Measurements from ENCODE around the gene TEX29.

TEX29 gene

DNA sequence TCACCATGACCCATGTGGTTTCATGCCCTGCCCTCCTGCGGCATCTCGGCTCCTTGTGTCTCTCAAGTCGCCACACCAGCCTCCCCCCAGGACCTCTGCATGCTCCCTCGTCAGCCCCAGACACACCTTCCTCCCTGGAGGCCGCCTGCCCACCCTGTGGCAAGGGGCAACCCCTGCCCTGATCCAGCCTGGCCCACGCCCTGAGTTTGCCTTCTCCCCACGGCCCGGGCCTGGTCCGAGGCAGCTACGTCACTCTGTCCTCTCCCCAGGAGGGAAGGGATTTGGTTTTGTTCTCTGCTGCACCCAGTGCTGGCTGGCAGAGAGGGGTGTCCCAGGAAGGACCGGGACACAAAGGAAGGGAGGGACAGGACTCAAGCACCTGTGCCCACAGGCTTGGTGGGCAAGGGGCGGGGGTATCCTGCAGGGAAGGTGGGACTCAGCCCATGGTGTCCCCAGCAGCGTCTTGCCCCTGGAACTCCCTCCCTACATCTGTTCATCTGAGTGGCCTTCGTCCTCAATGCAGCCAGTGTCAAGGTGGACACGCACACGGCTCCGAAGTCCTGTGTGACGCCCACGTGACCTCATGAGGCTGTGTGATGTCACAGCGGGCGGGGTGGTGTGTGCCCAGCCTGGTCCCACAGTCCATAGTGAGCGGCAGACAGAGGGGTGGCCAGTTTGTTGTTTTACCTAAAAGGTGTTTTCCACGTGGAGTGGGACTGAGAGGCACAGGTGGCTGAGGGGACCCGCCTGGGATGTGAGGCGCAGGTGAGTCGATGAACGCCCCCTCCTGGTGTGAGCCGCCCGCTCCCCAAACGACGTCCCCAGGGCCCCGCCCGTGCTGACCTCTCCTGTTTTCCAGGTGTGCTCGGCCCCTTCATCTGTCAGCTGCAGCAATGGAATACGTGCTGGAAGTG, at the start of gene TEX29:
Gene TEX29 (plus strand): TSS at position 645 of the 914 bp plus-strand sequence. CDS start 249 bp downstream, at position 894.
- no peak for DNase-seq

DNA sequence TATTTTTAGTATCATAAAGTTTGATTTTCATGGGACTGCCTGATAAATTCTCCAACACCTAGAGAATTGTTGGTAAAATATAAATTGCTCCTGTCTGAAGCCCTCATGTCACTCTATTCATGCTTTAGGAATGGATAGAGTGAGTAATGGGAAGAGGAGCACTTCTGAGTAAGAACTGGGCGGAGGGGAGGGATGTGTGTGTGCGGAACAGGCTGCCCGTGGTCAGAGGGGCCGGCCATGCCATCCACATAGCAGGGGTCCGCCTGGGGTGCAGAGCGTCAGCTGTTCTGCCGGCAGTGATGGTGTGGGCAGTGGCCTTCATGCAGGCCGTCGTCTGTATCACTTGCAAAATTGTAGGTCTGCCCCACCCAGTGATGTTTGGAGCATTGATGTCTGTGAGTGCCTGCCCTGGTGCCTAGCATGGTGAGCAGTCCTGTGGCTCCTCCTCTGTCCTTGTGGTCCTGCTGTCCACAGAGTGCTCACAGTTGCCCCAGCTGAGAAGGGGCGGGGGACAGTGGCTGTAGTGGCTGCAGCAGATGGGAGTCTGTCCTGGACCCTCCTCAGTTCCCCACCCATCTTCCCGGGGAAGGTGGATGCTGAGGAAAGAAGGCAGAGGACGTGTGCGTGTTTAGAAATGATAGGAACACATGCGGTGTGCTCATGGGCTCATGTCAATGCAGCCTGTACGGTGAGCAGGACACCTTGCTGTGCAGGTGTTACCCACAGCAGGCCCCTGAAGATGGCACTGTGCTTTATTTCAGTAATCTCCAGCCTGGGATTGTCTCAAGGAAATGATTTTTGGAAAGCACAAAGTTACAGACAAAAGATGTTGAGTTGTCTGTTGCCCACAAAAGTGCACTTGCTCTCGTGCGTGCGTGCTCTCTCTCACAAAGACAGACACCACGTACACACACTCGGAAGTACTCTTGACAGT, 49.4 kb upstream of the TEX29 start:
- no peak for DNase-seq

DNA sequence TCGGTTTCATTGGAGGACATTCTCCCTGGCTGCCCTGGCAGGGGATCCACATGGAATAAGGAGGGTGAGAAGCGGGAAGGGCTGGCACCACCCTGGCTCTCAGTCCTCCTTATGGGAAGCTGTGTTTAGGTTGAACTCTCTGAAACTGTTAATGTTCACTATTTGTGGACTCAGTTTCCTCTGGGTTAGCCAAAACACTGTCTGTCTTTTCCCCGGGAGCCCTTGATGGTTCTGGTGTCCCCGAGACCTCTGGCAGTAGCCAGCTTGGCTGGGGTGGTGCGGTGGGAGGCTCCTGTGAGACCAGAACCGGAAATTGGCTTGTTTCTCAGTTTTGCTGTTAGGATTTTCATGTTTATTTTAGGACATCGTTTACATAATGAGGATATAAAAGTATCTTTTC, 48.3 kb upstream of the TEX29 start:
- no peak for DNase-seq

DNA sequence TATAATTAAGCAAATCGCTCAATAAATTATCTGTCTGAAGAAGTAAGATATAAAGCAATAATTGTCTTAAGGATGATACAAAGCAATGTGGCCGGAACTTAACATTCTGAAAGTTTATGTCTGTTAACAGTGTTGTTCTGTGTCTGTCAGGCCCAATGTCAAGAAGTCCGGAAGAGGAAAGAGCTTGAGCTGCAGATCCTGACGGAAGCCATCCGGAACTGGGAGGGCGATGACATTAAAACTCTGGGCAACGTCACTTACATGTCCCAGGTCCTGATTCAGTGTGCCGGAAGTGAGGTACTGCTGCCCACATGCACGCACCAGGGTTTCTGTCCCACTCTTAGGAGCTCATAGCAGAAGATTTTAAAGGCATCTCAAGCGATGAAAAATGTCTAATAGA, 45.1 kb upstream of the TEX29 start:
- DNase-seq = no peak

DNA sequence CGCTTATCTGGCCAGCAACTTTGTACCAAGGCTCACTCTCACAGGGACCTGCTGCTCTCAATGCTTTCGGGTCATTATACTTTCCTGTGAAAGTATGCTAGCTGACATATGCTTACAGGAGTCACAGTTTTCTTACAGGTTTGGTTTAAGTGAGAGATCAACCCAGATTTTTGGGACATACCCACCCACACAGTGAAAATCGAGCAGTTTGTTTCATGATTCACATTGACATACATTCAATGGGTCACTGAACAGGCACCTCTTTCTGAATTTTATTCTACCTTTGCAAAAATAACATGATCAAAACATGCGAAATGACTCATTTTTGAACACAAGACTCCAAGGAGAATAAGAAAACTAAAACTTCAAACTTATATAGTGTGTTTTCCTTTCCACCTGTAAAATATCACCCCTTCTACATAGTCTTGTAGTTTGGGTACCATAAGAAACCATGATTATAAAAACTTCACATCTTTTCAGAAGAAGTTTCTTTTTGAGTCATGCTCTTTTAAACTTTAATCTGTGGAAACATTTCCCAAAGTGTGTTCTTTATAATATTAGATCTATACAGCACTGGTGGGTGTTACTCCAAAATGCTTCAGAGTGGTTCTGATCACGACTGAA, 44.3 kb upstream of the TEX29 start:
- no peak for DNase-seq

DNA sequence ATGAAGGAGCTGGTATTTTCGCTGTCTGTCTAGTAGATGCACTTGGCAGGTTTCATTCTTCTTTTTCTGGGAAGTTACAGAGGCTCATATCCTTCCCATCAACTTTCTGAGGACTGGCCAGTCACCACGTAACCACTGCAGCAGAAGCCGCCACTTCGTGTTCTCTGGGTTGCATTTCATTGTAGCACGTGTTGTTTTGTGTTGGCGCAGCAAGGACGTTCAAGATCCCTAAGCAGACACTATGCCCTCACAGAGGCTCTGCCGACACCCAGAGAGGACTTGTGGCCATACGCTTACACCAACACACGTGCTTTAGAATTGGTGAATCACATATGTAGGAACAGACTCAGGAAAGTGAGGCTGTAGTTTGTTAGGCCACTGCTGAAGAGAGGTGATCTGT, 42.2 kb upstream of the TEX29 start:
- DNase-seq = no peak

DNA sequence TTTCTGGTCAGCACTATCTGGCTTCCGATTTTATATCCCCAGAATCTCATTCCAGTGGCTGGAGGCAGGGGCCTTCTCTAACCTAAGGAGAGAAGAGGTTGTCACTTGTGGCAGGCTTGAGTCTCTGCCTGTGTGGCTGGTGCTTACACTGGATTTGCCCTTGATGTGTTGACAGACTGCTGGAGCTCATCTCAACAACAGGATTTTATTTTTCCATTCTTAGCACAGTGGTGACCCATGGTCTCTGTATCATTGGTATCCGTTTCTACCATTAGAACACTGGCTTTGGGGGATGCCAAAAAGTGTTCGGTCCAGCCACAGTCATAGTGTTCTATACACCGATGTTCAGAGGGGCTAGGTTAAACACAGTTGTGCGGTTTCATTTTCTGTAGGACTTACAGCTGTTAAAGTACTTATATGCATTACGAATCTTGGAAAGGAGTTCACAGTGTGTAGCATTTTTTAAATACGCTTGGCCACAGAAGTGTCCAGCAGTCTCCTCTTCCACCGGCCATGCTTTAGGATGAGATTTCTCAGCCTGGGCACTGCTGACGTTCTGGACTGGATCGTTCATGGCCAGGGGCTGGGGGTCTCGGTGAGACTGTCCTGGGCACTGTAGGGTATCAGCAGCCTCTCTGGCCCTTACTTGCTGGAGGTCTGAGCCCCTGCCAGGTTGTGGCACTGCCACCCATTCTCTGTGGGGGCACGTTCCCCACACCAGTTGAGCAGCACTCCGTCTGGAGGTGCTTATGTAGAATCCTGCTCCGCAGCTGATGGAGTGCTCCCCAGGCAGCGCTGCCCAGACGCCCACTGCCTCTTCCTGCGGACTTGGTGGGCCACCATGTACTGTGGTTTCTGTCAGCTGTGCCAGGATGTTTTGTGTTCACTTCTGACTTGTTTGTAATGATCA, 41.4 kb upstream of the TEX29 start:
- DNase-seq = no peak

DNA sequence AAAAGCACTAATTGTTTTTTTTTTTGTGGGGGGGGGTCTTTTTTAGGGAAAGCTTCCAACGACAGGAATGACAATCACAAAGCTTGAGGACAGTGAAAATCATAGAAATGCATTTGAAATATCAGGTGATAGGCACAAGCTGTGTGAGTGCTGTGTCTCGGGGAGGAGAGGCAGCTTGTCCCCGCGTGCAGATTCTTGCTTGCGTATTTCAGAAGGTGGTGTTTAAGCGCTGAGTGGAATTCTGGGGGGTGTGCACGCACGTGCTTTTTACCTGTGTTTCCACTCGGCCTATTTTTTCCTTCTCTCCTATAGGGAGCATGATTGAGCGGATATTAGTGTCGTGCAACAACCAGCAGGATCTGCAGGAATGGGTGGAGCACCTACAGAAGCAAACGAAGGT, 40.2 kb upstream of the TEX29 start:
- DNase-seq = no peak

DNA sequence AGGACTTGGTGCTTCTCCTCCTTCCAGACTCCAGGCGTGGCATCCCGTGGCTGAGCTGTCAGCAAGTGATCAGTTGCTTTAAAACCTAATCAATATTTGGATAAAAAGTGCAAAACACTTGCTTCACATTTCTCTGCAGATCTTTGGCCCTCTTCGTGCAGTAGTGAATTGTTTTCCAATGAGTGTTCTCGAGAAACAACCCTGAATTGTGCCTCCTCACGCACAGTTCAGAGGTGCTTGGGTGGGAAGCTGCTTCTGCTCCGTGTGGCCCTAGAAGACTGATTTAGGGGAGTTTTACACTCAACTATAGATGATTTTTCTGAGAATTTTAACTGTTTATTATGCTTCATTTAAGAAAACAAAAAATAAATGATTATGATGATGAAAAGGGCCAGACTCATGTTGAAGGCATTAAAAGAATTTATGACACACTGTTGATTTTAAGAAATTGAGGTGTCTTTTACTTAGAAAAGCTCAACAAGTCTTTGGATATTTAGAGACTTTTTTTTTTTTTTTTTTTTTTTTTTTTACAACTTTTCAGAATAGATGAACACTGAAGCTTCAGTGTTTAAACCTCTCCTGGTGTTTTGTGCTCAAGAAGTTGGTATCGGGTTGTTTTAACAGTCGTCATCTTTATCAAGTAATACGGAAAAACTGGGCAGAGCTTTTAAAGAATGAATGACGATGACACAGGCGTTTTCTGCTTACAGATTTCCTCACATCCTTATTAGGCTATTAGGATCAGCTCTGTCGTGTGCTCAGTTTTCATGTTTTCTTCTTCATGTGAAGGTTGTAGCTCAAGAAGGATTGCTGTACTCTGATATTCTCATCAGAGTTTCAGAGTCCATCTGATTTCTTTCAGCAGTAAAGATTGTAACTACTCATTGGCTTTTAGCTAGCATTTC, 39.5 kb upstream of the TEX29 start:
- DNase-seq = no peak

DNA sequence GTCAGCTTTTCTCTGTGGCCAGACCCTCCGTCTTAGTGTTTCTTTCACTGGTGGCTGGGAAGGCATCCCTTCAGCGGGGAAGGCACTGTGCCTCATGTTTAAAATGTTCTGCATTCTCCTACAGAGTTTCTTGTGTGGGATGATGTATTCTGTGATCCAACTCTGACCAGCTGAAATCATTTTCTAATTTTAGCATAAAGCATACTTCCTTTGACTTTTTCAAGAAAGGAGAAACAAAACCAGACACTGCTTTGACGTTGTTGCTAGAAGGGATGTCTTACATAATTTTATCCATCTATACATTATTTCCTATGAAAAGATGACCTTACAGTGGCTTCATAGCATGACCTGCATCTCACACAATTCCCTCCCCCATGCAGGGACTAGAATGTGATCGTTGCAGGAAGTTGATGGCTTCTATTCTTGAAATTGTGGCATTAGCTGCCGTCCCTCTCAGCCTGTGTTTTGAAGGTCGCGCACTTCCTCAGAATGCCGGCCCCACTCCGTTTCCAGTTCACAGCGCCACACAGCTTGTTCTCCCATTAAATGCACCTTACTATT, 38.6 kb upstream of the TEX29 start:
- DNase-seq = no peak

DNA sequence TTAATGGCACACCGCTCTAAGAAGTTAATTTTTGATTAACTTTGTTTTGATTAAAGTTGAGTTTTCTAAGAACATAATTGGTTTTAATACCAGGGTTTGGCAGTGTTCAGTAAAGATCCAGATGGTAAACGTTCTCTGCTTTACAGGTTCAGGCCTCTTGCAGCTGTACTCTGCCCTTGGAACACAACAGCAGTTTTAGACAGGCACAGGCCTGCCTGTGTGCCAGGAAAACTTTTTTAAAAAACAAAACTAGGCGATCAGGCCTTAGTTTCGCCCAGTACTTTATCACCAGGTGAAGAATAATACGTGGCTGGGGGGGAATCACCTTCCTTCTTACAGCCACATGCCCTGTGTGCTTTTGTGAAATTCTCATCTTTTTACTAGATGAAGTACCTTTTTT, 38.0 kb upstream of the TEX29 start:
- DNase-seq = peak; percentile 98

DNA sequence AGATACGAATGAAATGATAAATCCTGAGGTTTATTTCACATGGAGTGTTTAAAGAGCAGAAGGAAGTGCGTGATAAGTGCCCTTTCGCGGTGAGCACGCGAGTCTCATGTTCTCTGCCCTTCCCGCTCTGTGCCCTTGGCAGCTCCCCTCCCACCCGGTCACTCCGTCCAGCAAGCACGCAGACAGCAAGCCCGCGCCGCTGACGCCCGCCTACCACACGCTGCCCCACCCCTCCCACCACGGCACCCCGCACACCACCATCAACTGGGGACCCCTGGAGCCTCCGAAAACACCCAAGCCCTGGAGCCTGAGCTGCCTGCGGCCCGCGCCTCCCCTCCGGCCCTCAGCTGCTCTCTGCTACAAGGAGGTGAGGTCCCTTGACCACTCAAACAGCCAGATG, 37.4 kb upstream of the TEX29 start:
- DNase-seq = no peak

DNA sequence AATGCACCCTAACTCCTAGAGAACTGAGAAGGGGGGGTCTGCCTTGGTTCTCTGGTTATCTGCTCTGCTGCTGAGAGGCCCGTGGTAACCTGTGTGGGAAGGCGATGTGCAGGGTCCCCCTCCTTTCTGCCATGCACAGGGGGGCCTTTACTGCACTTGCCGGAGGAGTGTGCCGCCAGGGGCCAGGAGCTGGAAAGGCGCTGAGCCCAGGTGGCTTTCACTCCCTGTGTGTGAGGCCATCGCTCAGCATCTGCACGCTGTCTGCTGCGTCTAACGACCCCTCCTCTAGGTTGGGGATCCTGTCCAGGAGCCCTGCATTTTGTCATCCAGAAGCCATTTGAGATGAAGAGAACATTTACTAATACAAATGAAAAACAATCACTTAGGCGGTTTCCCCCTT, 37.0 kb upstream of the TEX29 start:
- DNase-seq = no peak

DNA sequence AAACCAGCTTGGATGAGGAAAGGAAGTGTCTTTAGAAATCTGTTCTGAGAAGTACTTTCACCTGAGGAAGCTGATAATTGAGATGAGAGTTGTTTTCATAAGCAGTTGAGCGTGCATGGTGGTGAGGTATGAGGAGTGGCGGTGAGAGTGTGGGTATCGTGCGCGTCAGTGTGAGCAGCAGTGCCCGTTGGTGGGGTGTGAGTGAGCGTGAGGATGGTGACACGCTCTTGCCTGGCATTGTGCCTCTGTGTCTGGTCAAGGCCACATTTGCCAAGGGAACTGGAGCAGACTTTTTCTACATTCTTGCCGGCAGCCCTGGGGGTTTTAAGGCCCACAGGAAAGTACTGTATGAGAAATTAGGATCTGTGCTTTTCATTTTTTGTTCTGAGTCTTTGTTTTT, 36.5 kb upstream of the TEX29 start:
- DNase-seq = no peak

DNA sequence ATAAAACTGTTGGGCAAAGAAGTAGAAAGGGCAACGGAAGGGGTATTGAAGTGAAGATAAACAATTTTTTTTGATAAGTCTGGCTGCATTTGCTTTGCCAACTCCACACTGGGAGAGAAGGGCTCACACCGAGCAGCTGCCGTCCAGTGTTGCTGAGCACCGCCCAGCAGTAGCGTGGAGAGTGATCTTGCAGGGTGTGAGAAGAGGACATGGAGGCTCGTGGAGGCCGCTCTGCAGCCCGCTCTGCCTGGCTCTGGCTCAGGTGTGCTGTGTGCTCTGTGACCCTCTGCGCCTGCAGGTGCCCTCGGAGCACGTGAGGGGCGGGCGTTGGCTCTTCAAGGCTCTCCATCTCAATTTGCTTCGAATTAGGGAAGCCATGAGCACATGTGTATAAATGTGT, 35.9 kb upstream of the TEX29 start:
- no peak for DNase-seq

DNA sequence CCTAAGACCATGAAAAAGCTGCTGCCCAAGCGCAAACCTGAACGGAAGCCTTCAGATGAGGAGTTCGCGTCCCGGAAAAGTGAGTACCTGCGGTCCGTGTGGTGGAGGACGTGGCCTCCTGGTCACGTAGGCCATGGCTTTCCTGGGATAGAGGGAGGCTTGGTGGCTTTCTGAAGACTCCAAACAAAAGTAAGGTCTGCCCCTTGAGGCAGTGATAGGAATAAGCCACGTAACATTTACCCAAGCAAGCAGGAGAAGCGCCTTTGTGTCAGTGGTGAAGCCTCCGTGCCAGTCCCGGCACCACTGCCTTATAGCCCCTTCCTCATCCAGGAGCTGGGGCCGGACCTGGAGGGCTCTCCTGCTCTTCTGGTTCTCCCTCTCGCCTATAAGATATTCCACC, 34.3 kb upstream of the TEX29 start:
- DNase-seq = no peak

DNA sequence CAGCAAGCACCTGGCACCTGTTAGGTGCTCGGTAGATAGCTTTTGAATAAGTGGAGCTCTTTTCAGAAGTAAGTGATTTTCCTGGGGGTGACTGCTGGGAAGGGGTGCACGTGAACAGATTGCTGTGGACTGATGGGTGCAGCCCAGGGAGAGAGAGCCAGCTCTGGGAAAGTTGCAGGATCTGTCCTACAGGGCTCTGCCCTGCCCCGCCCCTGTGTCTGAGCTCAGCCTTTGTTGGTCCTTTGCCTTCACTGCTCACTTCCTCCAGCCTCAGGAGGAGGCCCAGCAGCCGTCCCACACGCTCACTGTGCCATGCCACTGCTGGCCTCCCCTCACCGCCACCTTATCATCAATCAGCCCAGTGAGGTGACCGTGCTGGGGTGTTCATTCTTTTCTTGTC, 33.7 kb upstream of the TEX29 start:
- no peak for DNase-seq

DNA sequence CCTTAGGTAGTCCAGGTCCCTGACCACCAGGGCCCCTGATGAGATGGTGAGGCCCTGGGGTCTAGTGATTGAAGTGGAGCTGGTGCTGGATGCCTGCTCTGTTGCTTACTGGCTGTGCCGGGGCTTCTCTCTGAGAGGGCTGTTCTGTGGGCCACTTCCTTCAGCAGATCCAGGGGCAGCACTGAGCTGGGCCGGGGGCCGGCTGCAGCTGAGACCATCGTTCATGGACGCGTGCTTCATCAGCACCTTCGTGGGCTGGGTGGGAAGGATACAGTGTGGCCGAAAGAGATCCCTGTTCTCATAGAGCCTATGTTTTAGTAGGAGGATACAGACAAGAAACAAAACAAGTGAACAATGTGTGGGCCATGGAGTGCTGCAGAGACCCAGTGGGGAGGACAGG, 33.2 kb upstream of the TEX29 start:
- DNase-seq = no peak

DNA sequence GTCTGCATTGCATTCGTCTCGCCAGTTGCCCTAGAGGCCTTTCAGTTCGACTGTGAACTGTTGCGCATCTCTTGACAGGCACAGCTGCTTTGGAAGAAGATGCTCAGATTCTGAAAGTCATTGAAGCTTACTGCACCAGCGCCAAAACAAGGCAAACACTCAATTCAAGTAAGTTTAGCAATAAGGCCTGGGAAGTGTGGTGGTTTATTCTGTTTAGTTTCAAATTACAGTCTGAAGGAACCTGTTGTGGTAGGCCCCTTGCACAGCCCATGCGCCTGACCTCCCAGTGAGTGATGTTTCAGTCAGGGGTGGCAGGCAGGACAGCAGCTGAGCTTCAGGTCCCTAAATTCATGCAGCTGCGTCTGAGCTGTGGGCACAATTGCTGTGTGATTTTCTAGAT, 32.2 kb upstream of the TEX29 start:
- DNase-seq = no peak

DNA sequence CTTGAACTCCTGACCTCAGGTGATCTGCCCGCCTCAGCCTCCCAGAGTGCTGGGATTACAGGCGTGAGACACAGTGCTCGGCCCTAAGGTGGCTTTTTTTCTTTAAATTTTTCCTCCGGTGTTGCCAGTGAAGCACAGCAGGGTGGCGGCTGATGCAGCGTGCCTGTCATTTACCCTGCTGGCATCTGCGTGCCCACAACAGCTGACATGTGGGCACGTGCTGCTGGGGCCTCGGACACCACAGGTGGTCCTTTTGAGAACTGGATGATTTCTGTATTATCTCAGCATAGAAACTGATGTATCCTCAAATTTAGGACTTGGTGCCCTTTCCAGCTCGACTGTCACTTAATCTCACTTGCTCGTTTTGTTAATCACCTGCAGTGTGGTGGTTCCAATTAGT, 31.2 kb upstream of the TEX29 start:
- DNase-seq = no peak

DNA sequence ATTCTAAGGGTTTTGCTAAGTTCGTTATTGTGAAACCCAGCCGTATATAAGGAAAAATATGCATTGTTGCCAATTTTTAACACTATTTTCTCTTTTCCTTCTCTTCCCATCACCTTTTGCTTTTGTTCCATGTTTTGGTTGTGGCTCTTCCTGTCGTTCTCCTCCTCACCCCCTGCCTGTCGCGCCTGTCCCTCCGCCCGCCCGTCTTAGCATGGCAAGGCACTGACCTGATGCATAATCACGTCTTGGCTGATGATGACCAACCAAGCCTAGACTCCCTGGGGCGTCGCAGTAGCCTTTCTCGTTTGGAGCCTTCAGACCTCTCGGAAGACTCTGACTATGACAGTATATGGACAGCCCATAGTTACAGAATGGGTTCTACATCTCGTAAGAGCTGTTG, 28.5 kb upstream of the TEX29 start:
- no peak for DNase-seq

All from NCI-H1105 treated with DMSO at 0.1 percent for 48 hours (cell line).